ENCODE data around the gene IKZF1.

GRCh38 chr7:50396856-50397255, 92.3 kb downstream of the IKZF1 start:
- no peak for TF ChIP-seq POLR2A (IDR thresholded peaks at IDR 0.05)
- TF ChIP-seq, protein P1, sequence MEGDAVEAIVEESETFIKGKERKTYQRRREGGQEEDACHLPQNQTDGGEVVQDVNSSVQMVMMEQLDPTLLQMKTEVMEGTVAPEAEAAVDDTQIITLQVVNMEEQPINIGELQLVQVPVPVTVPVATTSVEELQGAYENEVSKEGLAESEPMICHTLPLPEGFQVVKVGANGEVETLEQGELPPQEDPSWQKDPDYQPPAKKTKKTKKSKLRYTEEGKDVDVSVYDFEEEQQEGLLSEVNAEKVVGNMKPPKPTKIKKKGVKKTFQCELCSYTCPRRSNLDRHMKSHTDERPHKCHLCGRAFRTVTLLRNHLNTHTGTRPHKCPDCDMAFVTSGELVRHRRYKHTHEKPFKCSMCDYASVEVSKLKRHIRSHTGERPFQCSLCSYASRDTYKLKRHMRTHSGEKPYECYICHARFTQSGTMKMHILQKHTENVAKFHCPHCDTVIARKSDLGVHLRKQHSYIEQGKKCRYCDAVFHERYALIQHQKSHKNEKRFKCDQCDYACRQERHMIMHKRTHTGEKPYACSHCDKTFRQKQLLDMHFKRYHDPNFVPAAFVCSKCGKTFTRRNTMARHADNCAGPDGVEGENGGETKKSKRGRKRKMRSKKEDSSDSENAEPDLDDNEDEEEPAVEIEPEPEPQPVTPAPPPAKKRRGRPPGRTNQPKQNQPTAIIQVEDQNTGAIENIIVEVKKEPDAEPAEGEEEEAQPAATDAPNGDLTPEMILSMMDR (IDR thresholded peaks at IDR 0.05 in 4 of 5, conservative IDR thresholded peaks at IDR 0.05 in 1 of 5) = no peak
